ENCODE results near the gene SENP3.
"Not testable (repeated sequence)": the region's sequence is repeated elsewhere in the genome, so short reads cannot be mapped to it uniquely, and the experiment has no call there.

Gene SENP3

DNA sequence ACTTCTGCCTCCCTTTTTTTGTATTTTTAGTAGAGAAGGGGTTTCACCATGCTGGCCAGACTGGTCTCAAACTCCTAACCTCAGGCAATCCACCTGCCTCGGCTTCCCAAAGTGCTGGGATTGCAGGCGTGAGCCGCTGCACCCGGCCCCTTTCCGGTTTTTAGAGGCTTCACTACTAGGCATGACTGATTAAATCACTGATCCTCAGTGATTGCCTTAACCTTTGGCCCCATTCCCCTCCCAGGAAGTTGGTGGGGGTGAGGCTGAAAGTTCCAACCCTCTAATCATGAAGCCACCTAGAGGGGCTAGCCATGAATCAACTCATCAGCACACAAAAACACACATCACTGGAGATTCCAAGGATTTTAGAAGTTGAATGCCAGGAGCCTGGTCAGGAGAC, 35.8 kb downstream of the SENP3 start:
- DNase-seq: not testable (repeated sequence)

DNA sequence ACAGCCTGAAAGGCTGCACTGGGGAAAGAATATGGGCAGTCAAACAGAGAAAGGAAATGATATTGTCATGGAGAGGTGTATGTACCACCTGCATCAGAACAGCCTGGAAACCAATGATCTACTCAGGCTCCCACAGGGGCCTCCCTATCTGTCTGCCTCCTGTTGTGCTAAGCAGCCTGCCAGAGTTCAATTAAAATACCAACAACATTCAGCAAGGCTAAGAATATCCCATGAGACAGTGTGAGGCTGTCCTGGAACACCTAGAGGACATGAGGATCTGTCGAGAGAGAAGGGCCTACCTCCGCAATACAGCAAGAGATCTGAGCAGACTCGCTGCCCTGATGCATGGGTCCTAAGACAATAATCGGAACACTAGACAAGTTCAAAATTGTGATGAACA, 44.6 kb downstream of the SENP3 start:
- DNase-seq: no peak

DNA sequence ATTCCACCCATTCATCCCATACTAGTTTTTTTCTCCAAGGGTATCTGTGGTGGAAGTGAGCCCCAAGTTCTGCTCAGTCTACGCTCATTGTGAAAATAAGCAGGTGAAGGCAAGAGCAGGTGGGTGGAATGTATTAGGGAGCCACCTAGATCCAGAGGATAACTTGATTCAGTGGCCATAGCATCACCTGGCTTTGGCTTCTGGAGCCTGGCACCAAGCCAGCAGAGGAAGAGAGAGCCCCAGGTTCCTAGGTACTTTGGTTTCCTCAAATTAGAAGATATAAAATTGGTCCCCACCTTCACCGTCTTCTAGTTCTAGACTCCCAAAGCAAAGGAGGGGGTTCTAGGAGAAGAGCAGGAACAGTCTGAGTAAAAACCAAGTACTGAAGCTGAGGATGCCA, 48.9 kb downstream of the SENP3 start:
- DNase-seq: no peak

DNA sequence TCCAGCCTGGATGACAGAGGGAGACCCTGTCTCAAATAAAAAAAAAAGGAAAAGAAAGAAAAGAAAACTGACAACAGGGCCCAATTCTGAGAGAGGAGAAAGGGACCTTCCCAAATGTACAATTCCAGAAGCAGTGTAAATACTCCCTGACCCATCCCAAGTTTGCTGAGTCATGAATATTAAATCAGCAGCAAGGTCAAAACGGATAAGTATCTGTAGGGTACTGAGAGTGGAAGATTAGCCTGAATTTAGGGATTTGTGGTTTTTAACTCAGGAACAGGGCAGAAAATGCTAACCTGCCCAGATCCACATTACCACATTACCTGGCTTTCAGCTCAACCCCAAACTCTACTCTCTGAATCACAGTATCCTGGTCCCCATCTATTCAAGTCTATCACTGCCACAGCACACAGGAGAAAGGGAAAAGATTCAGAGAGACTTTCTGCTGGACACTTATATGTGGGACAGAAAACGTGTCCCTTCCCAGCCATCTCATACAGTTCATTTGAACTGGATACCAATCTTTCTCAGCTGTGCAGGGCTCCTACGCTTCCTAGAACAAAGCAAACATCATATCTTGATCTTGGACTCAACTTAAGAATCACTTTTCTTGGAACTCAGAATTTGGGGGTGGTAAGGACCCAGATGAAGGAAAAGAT, 50.0 kb downstream of the SENP3 start:
- no peak for DNase-seq

DNA sequence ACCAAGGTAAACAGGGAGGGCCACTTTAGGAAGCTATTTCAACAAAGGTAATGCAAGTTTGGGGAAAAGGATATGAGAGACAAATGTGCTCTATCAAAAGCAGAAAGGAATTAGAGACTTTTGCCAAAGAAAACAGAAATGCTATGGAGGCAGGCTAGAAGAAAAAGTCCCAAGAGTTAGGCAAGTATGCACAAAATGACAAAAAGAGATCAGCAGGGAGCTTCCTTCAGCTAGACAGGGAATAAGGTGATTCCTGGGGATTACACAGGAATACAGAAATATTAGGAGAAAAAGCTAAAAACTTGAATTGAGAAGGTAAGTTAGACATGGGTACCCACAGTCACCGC, 50.5 kb downstream of the SENP3 start:
- no peak for DNase-seq

DNA sequence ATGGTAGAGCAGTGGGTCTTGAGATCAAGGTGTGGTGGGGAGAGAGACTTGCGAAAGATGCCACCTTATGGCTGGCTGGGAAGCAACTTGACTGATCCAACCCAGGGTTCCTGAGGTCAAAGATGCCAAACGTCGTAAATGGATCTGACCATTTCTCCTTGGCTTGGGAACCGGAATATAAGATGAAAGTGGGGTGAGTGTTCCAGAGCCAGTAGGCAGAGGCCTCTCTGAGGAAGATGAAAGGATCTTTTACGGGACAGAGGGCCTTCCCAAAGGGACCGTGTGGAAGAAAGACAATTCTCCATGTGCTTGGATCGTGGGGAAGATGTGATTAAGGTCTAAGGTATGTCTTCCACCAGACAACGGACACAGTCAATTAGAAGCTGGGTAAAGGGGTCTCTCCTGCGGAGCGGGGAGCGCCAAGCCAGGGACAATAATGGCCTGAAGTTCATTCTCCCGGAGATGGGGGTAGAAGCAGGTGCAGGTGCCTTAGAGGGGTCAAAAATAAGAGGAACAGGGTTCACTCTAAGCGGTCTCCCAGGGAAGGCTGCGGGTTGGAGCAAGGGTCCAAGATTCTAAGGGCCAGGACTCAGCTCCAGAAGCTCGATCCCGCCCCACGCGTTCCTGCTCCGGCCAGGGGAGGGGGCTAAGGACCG, 52.2 kb downstream of the SENP3 start:
- DNase-seq: no peak

GRCh38 chr17:7614425-7615264, 52.9 kb downstream of the SENP3 start, which contains the start of gene FXR2:
Gene FXR2 (minus strand): TSS chr17:7614897. CDS start chr17:7614532, 365 bp downstream.
- DNase-seq: peak; percentile 97

- DNase-seq: no peak
These were observed 53.6 kb downstream of the SENP3 start for GRCh38 chr17:7615265-7615747.

GRCh38 chr17:7618608-7619007, 56.9 kb downstream of the SENP3 start:
- no peak for DNase-seq

DNA sequence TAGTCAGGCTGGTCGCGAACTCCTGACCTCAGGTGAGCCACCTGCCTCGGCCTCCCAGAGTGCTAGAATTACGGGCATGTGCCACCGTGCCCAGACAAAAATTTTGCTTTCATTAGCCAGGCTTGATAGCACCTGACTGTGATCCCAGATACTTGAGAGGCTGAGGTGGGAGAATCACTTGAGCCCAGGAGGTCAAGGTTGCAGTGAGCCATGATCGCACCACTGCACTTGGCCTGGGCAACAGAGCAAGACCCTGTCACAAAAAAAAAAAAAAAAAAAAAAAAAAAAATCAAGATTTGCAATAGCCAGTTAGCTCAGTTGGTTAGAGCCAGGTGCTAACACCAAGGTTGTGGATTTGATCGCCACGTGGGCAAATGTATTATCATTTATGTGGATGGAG, 59.1 kb downstream of the SENP3 start:
- no peak for DNase-seq

Data from activated CD4-positive, alpha-beta T cell treated with anti-CD3 and anti-CD28 coated beads, Interleukin-2, amount 50 U/mL, for 1 hour (primary cell).